Common myeloid progenitor, CD34-positive (primary cell): ENCODE measurements around the gene DNHD1.

Source experiments
- CTCF ChIA-PET: fragments of 350-600 bp; sonication (Branson Sonifier 250); formaldehyde crosslinking; loops from one replicate; lab custom pipeline; 2021; ENCODE audit warnings: antibody characterized with exemption; lab: Charles Lee
- POLR2A ChIA-PET: fragments of 350-600 bp; sonication (Branson Sonifier 250); formaldehyde crosslinking; loops from one replicate; lab custom pipeline; 2021; ENCODE audit warnings: antibody characterized with exemption; lab: Charles Lee
- DNase-seq, 3 donors: peaks; one replicate each; pipeline versions ENCODE4 v3.0.0 to v3.0.0-alpha.2; 2013
- H3K27ac ChIP-seq, 2 experiments: 1 replicate in 1 of 2; 2 replicates in 1 of 2; pipeline ENCODE4 v1.7.0; 2013; ENCODE audit warnings: inconsistent platforms in 2 of 2, low read length in 2 of 2, mild to moderate bottlenecking in 2 of 2, low read depth in 1 of 2, moderate library complexity in 1 of 2; ENCODE audit not compliant: severe bottlenecking in 2 of 2, insufficient read depth in 1 of 2, poor library complexity in 1 of 2
- H3K27me3 ChIP-seq, 5 experiments: replicated peaks in 2 of 5; 1 replicate in 3 of 5; 2 replicates in 2 of 5; pipeline versions ENCODE4 v1.6.1 to v1.7.0; 2013; ENCODE audit warnings: low read length in 4 of 5, mild to moderate bottlenecking in 2 of 5, moderate library complexity in 2 of 5, inconsistent platforms in 1 of 5; ENCODE audit not compliant: insufficient read depth in 5 of 5, control insufficient read depth in 4 of 5
- H3K36me3 ChIP-seq, 4 experiments: 1 replicate in 2 of 4; 2 replicates in 2 of 4; pipeline versions ENCODE4 v1.6.1 to v1.7.0; 2013; ENCODE audit warnings: low read length in 3 of 4, control low read depth in 1 of 4, mild to moderate bottlenecking in 1 of 4; ENCODE audit not compliant: control insufficient read depth in 4 of 4, insufficient read depth in 4 of 4
- H3K4me1 ChIP-seq, 4 experiments: 1 replicate in 3 of 4; 2 replicates in 1 of 4; pipeline versions ENCODE4 v1.6.1 to v1.7.1; 2013; ENCODE audit warnings: low read length in 3 of 4, mild to moderate bottlenecking in 3 of 4, control low read depth in 1 of 4, inconsistent platforms in 1 of 4, moderate library complexity in 1 of 4; ENCODE audit not compliant: control insufficient read depth in 4 of 4, insufficient read depth in 4 of 4; ENCODE audit errors: control extremely low read depth in 1 of 4
- H3K4me3 ChIP-seq, 7 experiments: 1 replicate in 4 of 7; 2 replicates in 3 of 7; pipeline versions ENCODE4 v1.5.1 to v1.7.0; 2013; ENCODE audit warnings: mild to moderate bottlenecking in 7 of 7, low read length in 6 of 7, moderate library complexity in 6 of 7, inconsistent platforms in 2 of 7, low read depth in 2 of 7, control low read depth in 1 of 7; ENCODE audit not compliant: insufficient read depth in 4 of 7, control insufficient read depth in 1 of 7; ENCODE audit errors: extremely low read depth in 1 of 7
- H3K9me3 ChIP-seq, 5 experiments: 1 replicate in 4 of 5; 2 replicates in 1 of 5; pipeline versions ENCODE4 v1.6.1 to v1.7.1; 2013; ENCODE audit warnings: low read length in 4 of 5, mild to moderate bottlenecking in 2 of 5, inconsistent platforms in 1 of 5, low read depth in 1 of 5, moderate library complexity in 1 of 5; ENCODE audit not compliant: control insufficient read depth in 4 of 5, insufficient read depth in 2 of 5; ENCODE audit errors: control extremely low read depth in 1 of 5
- WGBS: methylation state at CpG from one replicate; pipeline ENCODE4 v1.1.5; 2013; ENCODE audit not compliant: insufficient coverage; 5-methylcytosine and 5-hydroxymethylcytosine counted together

The DNHD1 gene

DNA sequence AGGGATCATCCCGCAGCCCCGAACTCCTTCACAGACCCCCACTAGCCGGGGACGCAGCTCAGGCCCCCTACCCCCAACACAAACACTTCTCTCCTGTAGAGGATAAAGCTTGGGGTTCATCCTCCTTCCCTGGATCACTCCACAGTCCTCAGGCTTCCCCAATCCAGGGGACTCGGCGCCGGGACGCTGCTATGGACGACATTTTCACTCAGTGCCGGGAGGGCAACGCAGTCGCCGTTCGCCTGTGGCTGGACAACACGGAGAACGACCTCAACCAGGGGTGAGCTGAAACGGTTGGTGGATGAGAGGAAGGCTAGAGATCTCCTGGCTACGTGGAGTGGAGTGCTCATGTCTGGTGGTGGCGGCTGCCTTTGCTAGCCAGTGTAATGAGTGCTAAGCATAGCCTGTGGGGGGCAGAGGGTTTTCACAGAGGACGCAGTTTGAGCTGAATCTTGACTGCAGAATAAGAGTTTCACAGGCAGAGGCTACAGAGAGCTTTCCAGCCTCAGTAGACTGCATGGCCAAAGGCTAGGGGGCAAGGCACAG is 107.1 kb downstream of the DNHD1 start:
- ChIA-PET POLR2A (interaction anchor here (0.9 to 2.0 kb wide), 2 partner anchors 14 to 19 kb away, joined by 3 to 8 read pairs; no protein-coding TSS in a partner anchor), CTCF (interaction anchor here (1.0 to 2.2 kb wide), 13 partner anchors 9 to 99 kb away, joined by 3 to 12 read pairs (median 3); partner anchors contain the start of genes MRPL17 and TPP1)
- 0% methylated on average over 18 of the region's 20 CpGs for WGBS
- peaks cover 18 to 43% (median 38%) of the 10 kb centered on the region in 4 experiments for H3K36me3 ChIP-seq
- H3K27ac ChIP-seq: peak overlapping the region; percentile 82 to 87
- H3K9me3 ChIP-seq: no peaks in the 10 kb centered on the region
- H3K27me3 ChIP-seq: no peaks in the 10 kb centered on the region
- peak overlapping the region; percentile 61 to 97 (median 86) for H3K4me3 ChIP-seq
- peak; percentile 56 to 81 (median 73) for DNase-seq
- peaks cover 34 to 70% (median 60%) of the 10 kb centered on the region in 4 experiments for H3K4me1 ChIP-seq

DNA sequence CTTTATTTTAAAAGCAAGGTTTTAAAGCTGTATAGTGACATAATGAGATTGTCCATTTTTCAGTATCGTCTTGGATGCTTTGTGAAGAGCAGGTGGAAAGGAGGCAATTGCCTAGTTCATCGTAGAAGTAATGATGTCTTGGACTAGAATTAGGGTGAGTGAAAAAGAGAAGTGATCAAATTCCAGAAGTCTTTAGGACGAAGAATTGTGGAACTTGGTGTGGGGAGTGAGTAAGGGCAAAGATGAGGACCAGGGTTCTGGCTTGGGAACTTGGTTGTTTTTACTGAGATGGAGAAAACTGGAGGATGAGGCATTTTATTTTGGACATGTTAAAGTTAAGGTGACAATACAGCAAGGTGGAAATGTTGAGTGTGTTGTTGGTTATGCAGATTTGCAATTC is 107.7 kb downstream of the DNHD1 start:
- H3K9me3 ChIP-seq: no peaks in the 10 kb centered on the region
- ChIA-PET POLR2A (interaction anchor here (2.0 kb wide), 1 partner anchor 14 kb away, joined by 8 read pairs; no protein-coding TSS in a partner anchor), CTCF (interaction anchor here (1.1 to 2.0 kb wide), 12 partner anchors 11 to 100 kb away, joined by 3 to 12 read pairs (median 4); partner anchors contain the start of genes MRPL17 and TPP1)
- peaks cover 34 to 70% (median 60%) of the 10 kb centered on the region in 4 experiments for H3K4me1 ChIP-seq
- peaks cover 13 to 43% (median 38%) of the 10 kb centered on the region in 4 experiments for H3K36me3 ChIP-seq
- peak overlapping the region in 1 of 2 experiments; percentile 87 for H3K27ac ChIP-seq
- WGBS: 34% methylated on average over 3 of the region's 3 CpGs
- H3K27me3 ChIP-seq: no peaks in the 10 kb centered on the region
- peak overlapping the region in 6 of 7 experiments; percentile 86 to 97 (median 88) for H3K4me3 ChIP-seq
- no peak for DNase-seq

DNA sequence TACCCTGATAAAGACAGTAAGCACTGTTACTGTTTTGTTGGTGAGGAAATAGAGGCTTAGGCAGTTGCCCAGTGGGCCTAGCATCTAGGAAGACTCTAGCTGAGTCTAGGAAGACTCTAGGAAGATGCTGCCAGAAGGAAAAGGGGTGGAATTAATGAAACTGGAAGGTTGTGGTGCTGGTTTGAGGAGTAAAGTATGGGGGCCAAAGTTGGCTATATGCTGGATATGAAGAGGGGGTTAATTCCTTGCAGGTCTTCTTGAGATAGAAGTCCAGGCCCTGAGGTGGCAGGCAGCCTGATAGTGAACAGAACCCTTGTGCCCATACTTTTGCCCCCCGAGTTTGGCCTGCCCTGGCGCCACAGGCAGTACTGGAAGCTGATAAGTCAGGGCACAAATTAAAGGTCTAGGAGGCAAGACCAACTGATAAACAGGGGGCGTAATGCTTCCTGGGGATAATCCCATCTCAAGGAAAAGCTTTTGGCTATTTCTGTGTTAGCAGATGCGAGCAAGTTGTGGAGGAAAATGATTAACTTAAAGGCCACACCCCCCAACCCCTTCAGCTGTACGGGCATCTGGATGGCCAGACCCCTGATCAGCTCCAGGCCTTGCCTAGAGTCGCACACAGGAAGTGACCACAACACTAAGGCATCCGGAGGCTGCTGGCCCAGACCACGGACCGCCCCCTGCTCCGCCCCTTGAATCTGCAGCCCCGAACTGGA is 109.5 kb downstream of the DNHD1 start:
- peak overlapping the region; percentile 25 to 67 for H3K27ac ChIP-seq
- H3K4me1 ChIP-seq: peaks cover 34 to 75% (median 68%) of the 10 kb centered on the region in 4 experiments
- DNase-seq: peak; percentile 43 to 88 (median 82)
- no peaks in the 10 kb centered on the region for H3K9me3 ChIP-seq
- ChIA-PET CTCF (interaction anchor here (1.0 to 3.2 kb wide), 5 partner anchors 12 to 100 kb away, joined by 3 to 24 read pairs (median 6); partner anchors contain the start of genes MRPL17 and TPP1), POLR2A (interaction anchor here (0.6 to 1.3 kb wide), 2 partner anchors 12 to 319 kb away, joined by 3 to 6 read pairs; partner anchors contain the start of genes TPP1 and ZNF215)
- no peaks in the 10 kb centered on the region for H3K27me3 ChIP-seq
- peaks cover 5 to 37% (median 35%) of the 10 kb centered on the region in 4 experiments for H3K36me3 ChIP-seq
- 7% methylated on average over 6 of the region's 11 CpGs for WGBS
- H3K4me3 ChIP-seq: peak overlapping the region in 4 of 7 experiments; percentile 18 to 61 (median 44)

DNA sequence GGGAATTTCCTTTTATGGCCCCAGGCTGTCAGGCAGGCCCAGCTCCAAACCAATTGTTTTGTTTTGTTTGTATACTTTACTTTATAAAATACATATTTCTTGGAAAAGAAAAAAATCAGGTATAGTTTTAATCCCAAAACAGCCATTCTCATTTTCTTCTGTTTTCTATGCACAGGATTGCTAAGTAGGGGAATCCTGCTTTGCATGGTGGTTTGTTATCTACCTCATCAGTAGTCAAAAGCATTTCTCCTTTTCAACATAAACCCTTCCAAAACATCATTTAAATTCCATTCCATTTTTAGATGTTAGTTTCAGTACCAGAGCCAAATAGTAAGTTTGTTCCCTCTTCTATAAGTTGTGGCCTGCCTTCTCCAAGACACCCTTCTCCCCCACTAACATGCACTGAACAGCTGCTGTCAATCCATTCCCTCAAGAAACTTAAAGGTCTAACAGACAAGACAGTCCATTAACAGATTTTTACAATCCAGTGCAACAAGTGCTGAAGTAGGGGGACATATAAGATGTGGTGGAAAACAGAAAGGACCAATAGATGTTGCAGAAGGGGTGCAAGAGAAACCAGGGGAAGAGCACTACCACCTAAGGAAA is 110.2 kb downstream of the DNHD1 start:
- peaks cover 5 to 36% (median 31%) of the 10 kb centered on the region in 4 experiments for H3K36me3 ChIP-seq
- CTCF ChIA-PET: interaction anchor here (1.0 to 3.2 kb wide), 5 partner anchors 11 to 99 kb away, joined by 3 to 24 read pairs (median 6); partner anchors contain the start of genes MRPL17 and TPP1
- POLR2A ChIA-PET: interaction anchor here (0.6 to 1.3 kb wide), 2 partner anchors 11 to 319 kb away, joined by 3 to 6 read pairs; partner anchors contain the start of genes TPP1 and ZNF215
- DNase-seq: peak in 1 of 3 donors; percentile 69
- peaks cover 33 to 69% (median 64%) of the 10 kb centered on the region in 4 experiments for H3K4me1 ChIP-seq
- H3K4me3 ChIP-seq: peak overlapping the region in 4 of 7 experiments; percentile 11 to 61 (median 33)
- no peaks in the 10 kb centered on the region for H3K9me3 ChIP-seq
- H3K27ac ChIP-seq: peak overlapping the region; percentile 25 to 67
- H3K27me3 ChIP-seq: no peaks in the 10 kb centered on the region

DNA sequence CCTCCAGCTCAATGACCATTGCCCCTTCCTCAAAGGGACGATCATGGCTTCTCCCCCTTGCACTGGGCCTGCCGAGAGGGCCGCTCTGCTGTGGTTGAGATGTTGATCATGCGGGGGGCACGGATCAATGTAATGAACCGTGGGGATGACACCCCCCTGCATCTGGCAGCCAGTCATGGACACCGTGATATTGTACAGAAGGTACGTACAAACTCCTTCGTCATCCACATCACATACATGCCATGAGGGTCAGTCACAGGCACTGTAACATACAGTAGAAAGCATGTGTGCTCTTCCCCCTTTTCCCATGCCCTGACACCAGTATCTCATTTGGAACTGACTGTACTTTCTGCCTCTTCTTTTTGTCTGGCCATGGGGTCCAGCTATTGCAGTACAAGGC is 110.9 kb downstream of the DNHD1 start:
- peaks cover 30 to 69% (median 65%) of the 10 kb centered on the region in 4 experiments for H3K4me1 ChIP-seq
- H3K4me3 ChIP-seq: peak overlapping the region in 2 of 7 experiments; percentile 11 to 61

DNA sequence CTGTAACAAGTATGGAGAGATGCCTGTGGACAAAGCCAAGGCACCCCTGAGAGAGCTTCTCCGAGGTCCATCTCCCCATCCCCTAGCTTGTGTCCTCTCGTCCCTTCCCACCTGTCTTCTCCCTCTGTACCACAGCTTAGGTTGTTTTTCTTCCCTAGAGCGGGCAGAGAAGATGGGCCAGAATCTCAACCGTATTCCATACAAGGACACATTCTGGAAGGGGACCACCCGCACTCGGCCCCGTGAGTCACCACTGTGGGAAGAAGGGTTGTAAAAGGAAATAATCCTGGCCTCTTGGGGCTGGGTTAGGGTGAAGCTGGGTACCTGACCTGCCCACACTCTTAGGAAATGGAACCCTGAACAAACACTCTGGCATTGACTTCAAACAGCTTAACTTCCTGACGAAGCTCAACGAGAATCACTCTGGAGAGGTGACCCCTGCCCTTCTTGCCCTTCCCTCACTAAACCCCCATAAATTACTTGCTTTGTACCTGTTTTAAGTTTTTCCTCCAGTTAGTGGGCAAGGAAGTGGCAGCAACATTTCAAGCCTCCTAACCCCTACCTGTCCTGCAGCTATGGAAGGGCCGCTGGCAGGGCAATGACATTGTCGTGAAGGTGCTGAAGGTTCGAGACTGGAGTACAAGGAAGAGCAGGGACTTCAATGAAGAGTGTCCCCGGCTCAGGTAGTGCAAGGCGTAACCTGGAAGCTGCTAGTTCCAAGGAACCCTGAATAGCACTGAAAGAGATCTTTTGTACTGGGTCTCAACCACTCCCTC is 111.8 kb downstream of the DNHD1 start:
- Histone ChIP-seq H3K27me3 (no peaks in the 10 kb centered on the region), H3K36me3 (peaks cover 5 to 40% (median 31%) of the 10 kb centered on the region in 4 experiments), H3K9me3 (no peaks in the 10 kb centered on the region), H3K27ac (peak overlapping the region; percentile 3 to 67), H3K4me1 (peaks cover 35 to 72% (median 68%) of the 10 kb centered on the region in 4 experiments), H3K4me3 (no peak overlapping the region)
- ChIA-PET CTCF (interaction anchor here (2.2 to 3.2 kb wide), 2 partner anchors 9 to 75 kb away, joined by 7 to 24 read pairs; partner anchors contain the start of genes MRPL17 and TPP1), POLR2A (interaction anchor here (0.6 kb wide), 1 partner anchor 9 kb away, joined by 3 read pairs; no protein-coding TSS in a partner anchor)
- 95% methylated on average over 10 of the region's 14 CpGs for WGBS
- DNase-seq: no peak

More for the DNA sequence above, 110.9 kb downstream of the DNHD1 start:
- Histone ChIP-seq H3K27ac (peak overlapping the region; percentile 3 to 67), H3K36me3 (peaks cover 5 to 36% (median 31%) of the 10 kb centered on the region in 4 experiments), H3K9me3 (no peaks in the 10 kb centered on the region), H3K27me3 (no peaks in the 10 kb centered on the region)
- 96% methylated on average over 7 of the region's 9 CpGs for whole genome bisulfite sequencing
- no peak for DNase-seq
- CTCF ChIA-PET: interaction anchor here (1.6 to 3.2 kb wide), 3 partner anchors 10 to 76 kb away, joined by 5 to 24 read pairs (median 7); partner anchors contain the start of genes MRPL17 and TPP1
- POLR2A ChIA-PET: interaction anchor here (1.3 kb wide), 1 partner anchor 11 kb away, joined by 6 read pairs; the partner anchor contains the start of gene TPP1
